GM04503 (cell line): ENCODE measurements around the gene GSTM4.
"Not testable (repeated sequence)": the region's sequence is repeated elsewhere in the genome, so short reads cannot be mapped to it uniquely, and the experiment has no call there.

Experiments used
- DNase-seq: peaks from one replicate; pipeline ENCODE4 v3.0.0-alpha.2; 2012; ENCODE audit warnings: low read depth

Gene GSTM4

DNA sequence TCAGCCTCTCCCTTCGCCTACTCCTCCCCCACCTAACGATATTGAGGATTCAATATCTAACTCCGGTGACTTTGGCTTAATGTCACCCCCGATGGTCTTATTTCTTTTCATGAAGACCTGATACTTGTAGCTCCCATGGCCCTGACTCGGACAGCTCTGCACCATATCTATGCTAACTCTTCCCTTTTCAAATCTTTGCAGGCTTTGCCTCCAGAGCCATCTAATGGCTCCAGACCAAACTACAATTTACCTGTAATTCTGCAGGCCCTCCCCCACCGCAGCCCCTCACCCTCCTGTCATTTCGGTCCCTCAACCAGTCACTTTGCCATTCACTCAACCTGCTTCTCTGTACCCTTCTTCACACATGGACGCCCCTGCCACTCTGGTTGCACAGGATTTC lies 48.3 kb downstream of the GSTM4 start:
- no peak for DNase-seq

DNA sequence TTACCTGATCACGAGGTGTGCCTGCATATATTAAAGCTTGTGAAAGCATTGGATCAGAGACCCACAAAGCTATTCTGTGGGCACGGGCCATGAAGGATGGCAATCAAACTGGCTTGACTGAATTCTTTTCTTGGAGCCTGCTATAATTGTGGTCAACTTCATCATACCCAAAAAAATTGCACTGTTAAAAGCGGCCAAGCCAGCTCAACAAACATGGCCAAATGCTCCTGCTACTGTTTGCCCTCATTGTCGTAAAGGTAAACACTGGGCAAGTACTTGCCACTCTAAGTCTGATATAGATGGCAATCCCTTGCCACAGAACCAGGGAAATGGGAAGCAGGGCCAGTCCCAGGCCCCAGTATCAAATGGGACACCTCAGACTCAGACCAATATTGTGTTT lies 49.5 kb downstream of the GSTM4 start:
- DNase-seq: no peak

DNA sequence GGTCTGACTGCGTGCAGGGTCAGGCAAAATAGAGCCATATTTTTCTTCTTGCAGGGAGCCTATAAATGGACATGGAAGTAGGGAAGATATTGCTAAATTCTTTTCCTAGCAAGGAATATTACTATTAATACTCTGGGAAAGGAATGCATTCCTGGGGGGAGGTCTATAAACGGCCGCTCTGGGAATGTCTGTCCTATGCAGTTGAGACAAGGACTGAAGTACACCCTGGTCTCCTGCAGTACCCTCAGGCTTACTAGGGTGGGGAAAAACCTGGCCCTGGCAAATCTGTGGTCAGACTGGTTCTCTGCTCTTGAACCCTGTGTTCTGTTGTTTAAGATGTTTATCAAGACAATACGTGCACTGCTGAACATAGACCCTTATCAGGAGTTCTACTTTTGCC lies 53.0 kb downstream of the GSTM4 start:
- not testable (repeated sequence) for DNase-seq

DNA sequence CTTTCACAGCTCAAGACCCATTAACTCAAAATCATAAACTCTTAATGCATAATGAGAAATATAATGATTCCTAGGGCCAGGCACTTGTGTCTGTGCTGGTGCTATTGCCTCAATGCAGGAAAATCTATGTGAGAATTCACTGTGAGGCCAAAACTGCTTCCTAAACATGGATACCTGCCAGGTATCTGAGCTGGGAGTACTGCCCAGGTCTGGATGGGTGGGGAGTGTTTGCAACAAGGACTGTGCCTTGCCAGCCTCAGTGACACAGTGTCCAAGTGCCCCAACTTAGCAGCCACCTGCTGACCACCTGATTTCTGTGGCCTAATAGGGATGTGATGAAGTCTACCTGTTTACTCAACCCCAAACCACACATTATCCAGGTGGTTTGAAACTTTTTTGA lies 53.9 kb downstream of the GSTM4 start:
- DNase-seq: not testable (repeated sequence)
